ENCODE results near the gene ATRIP. TPM values are rescaled to one million over a fixed set of nuclear protein-coding genes. Genes with fewer than 3 reads are reported as not detected.
A peak's percentile ranks its signal among the peaks of the same experiment; 100 is the strongest.

The ATRIP gene
- total and polyA plus RNA-seq, 2 experiments from 2014 or later: 4.2 to 8.4 TPM

DNA sequence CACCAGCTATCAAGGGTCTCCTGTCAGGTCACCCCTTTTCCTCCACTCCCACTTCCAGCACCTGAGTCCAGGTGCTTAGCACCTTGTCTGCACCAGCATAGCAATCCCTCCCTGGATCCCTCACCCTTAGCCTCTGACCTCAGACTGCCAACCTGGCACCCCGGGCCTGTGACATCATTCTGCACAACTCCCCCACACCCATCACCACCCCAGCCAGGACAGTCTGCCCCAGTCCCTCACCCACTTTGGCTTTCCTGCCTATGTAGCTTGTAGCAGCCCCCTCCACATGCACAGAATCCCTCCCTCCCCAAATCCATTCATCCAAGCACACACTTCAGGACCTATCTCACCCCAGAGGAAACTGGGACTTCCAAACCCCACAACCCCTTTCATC, 15.8 kb upstream of the ATRIP start:
- H3K4me1 ChIP-seq (ENCODE audit: insufficient read depth): peaks cover 21% of the 10 kb centered on the region
- no peaks in the 10 kb centered on the region for H3K79me2 ChIP-seq (ENCODE audit: insufficient read depth)
- no peaks in the 10 kb centered on the region for H4K20me1 ChIP-seq (ENCODE audit: insufficient read depth)
- H3K27me3 ChIP-seq (replicated peaks; ENCODE audit: insufficient read depth): no peaks in the 10 kb centered on the region
- H3K4me3 ChIP-seq: no peak overlapping the region
- 25 to 67% methylated on average over 1 of the region's 1 CpG for WGBS, 2 experiments (ENCODE audit: low coverage in 1 of 2, low lambda C conversion rate in 2 of 2, missing lambda C conversion rate in 2 of 2)
- DNase-seq: no peak
- H3K4me2 ChIP-seq (ENCODE audit: unreplicated experiment): no peak overlapping the region
- no peaks in the 10 kb centered on the region for H3K36me3 ChIP-seq (ENCODE audit: low read depth)
- no peak overlapping the region for H3K27ac ChIP-seq
- in situ Hi-C loops (cut with MboI): loop anchor here (10.0 kb wide), 1 partner anchor 156 kb away; no protein-coding TSS in a partner anchor
- TF ChIP-seq EZH2 (IDR thresholded peaks at IDR 0.05; ENCODE audit: insufficient read depth, poor library complexity, severe bottlenecking) (no peak), EZH2phosphoT487 (IDR thresholded peaks at IDR 0.05; ENCODE audit: insufficient read depth, low read depth) (no peak)
- no peak overlapping the region for H3K9ac ChIP-seq
- H2AFZ ChIP-seq: no peak overlapping the region
- H3F3A ChIP-seq (ENCODE audit: insufficient read depth): 0 out of 2 replicates have a peak, but pooled peaks cover 6% of the 10 kb centered on the region
- no peaks in the 10 kb centered on the region for H3K9me2 ChIP-seq (ENCODE audit: insufficient read depth)
- no peaks in the 10 kb centered on the region for H3K9me3 ChIP-seq (ENCODE audit: low read depth)

DNA sequence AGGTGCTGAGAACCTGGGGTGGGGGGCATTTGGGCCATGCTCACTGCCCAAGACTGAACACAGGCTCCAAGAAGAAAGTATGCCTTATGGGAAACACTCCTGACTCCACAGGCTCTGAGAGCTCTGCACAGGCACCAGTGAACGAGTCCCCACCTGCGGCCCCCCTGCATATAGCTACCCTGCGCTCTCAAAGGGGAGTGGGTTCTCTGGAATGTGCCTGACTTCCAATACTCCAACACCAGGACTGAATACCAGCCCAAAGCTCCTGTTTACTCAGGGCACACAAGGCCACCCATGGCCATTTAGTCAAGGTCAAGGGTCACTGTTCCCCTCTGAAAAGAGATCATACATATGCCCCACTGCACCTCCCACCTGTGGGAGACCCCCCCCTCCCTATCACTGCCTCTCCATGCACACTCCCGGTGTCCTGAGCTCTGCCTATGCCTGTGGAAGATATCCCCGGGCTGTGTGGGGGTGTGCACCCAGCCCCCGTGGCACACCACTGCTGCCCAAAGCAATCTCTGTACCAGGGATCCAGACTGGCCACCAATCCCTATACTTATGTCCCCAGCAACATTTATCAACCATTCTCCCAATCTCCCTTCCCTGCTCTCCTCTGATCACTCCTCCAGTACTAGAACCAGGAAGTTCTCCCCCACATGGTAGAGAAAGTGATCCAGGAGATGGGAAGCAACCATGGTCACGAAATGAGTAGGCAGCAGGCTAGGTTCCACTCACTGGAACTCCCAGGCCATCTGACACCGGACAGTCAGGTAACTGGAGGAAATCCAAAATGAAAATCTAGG, 15.1 kb upstream of the ATRIP start:
- Histone ChIP-seq H3K4me3 (no peak overlapping the region), H3K27ac (no peak overlapping the region), H3K27me3 (replicated peaks; ENCODE audit: insufficient read depth) (no peaks in the 10 kb centered on the region), H3K9ac (no peak overlapping the region), H2AFZ (no peak overlapping the region), H3K4me1 (ENCODE audit: insufficient read depth) (peaks cover 21% of the 10 kb centered on the region), H3K79me2 (ENCODE audit: insufficient read depth) (no peaks in the 10 kb centered on the region), H4K20me1 (ENCODE audit: insufficient read depth) (no peaks in the 10 kb centered on the region), H3K36me3 (ENCODE audit: low read depth) (no peaks in the 10 kb centered on the region), H3K4me2 (ENCODE audit: unreplicated experiment) (no peak overlapping the region), H3K9me2 (ENCODE audit: insufficient read depth) (no peaks in the 10 kb centered on the region), H3F3A (ENCODE audit: insufficient read depth) (0 out of 2 replicates have a peak, but pooled peaks cover 6% of the 10 kb centered on the region), H3K9me3 (ENCODE audit: low read depth) (no peaks in the 10 kb centered on the region)
- DNase-seq: no peak
- WGBS, 2 experiments (ENCODE audit: low coverage in 1 of 2, low lambda C conversion rate in 2 of 2, missing lambda C conversion rate in 2 of 2): 89 to 93% methylated on average over 8 of the region's 8 CpGs
- in situ Hi-C loops (cut with MboI): loop anchor here (10.0 kb wide), 1 partner anchor 157 kb away; no protein-coding TSS in a partner anchor
- TF ChIP-seq EZH2 (IDR thresholded peaks at IDR 0.05; ENCODE audit: insufficient read depth, poor library complexity, severe bottlenecking) (no peak), EZH2phosphoT487 (IDR thresholded peaks at IDR 0.05; ENCODE audit: insufficient read depth, low read depth) (no peak)

DNA sequence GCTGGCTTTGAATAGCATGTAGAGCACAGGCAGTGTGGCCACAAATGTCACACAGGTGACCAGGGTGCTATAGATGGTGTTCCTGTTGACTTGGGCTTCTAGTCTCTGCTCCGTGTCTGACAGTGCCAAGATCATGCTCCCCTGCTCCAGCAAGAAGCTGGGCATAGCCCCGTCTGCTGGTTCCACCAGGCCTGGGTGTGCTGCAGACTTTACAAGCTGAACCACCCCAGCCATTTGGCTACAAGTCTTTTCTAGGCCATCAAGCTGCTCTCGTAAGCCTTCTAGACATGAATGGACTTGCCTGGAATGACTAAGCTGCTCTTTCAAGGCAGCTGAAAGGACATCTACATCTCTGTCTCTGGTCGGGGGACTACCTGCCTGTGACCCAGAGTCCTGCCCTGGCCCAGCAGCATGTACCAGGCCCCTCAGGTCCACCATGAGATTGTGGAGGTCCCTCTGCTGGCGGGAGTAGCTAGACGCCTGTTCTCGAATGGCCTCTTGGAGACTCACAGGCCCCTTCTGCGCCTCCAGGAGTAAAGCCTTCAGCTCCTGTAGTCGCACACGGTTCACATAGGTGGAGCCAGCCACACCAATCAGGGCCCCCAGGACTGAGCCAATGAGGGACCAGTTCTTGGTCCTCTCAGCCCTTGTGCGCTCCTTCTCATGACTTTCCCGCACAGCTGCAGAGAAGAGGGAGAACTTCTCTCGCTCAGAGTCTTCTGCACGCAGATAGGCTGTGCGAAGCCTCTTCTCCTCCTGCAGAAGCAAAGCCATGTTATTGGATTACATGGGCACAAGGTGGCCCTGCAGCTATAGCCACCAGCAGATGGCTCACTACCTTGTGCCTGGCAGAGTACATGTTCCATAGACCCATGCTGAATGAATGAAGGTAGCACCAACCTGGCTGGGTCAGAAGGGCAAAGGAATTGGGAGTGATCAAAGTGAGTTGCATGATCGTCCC, 13.8 kb upstream of the ATRIP start:
- no peak for DNase-seq
- in situ Hi-C loops (cut with MboI): loop anchor here (10.0 kb wide), 1 partner anchor 158 kb away; no protein-coding TSS in a partner anchor
- no peak overlapping the region for H3K27ac ChIP-seq

More for the DNA sequence above, 13.8 kb upstream of the ATRIP start:
- Histone ChIP-seq H3K9me2 (ENCODE audit: insufficient read depth) (no peaks in the 10 kb centered on the region), H3K4me2 (ENCODE audit: unreplicated experiment) (peak overlapping the region; percentile 41), H3K36me3 (ENCODE audit: low read depth) (no peaks in the 10 kb centered on the region), H2AFZ (no peak overlapping the region), H3K4me3 (0 out of 2 replicates have a peak overlapping the region, but pooled peaks have one; percentile 13), H4K20me1 (ENCODE audit: insufficient read depth) (no peaks in the 10 kb centered on the region), H3K4me1 (ENCODE audit: insufficient read depth) (peaks cover 21% of the 10 kb centered on the region), H3K9me3 (ENCODE audit: low read depth) (no peaks in the 10 kb centered on the region), H3F3A (ENCODE audit: insufficient read depth) (0 out of 2 replicates have a peak, but pooled peaks cover 6% of the 10 kb centered on the region), H3K79me2 (ENCODE audit: insufficient read depth) (no peaks in the 10 kb centered on the region), H3K9ac (no peak overlapping the region), H3K27me3 (replicated peaks; ENCODE audit: insufficient read depth) (no peaks in the 10 kb centered on the region)
- TF ChIP-seq EZH2 (IDR thresholded peaks at IDR 0.05; ENCODE audit: insufficient read depth, poor library complexity, severe bottlenecking) (no peak), EZH2phosphoT487 (IDR thresholded peaks at IDR 0.05; ENCODE audit: insufficient read depth, low read depth) (no peak)
- 71 to 73% methylated on average over 16 of the region's 16 CpGs for WGBS, 2 experiments (ENCODE audit: low coverage in 1 of 2, low lambda C conversion rate in 2 of 2, missing lambda C conversion rate in 2 of 2)
